ENCODE results near the gene CASZ1. TPM values are rescaled to one million over a fixed set of nuclear protein-coding genes. Genes with fewer than 3 reads are reported as not detected.

CASZ1 gene
- total RNA-seq, 2 experiments from 2014 or later, result 1.7 to 2.0 TPM

DNA sequence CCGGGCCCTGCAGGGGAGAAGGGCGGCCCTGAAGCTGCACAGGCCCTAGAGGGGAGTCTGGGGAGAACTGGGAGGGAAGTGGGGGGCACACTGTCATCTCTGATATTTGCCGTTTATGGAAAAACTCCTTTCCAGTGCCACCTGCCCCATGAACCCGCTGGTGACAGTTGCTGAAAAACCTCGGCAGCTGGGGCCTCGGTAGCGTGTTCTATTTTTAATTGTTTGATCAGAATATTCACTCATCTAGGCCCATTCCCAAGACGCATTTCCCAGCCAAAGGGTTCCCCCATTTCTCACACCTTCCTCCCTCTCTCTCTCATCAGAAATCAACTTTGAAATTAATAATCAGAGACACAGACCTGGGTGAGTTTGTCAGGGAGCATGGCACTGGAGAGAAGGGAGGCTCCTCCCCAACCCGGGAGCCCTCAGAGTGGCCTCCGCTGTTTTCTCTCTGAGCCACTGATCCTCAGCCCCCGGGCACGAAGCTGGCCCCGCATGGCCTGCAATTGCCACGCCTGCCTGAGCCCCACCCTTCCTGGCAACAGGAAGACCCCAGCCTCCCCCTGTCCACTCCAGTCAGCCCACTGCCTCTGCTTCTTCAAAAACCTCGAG is 111.1 kb downstream of the CASZ1 start:
- intact Hi-C loops (cut with micrococcal nuclease), result no loop called here
- Mint-ChIP-seq H3K27ac (no peak overlapping the region), H3K4me1 (ENCODE audit: low read depth) (no peaks in the 10 kb centered on the region), H3K9me3 (no peaks in the 10 kb centered on the region), H3K36me3 (ENCODE audit: low read depth) (no peaks in the 10 kb centered on the region), H3K4me3 (no peak overlapping the region), H3K27me3 (ENCODE audit: low read depth) (no peaks in the 10 kb centered on the region)
- DNase-seq, result no peak
- CTCF ChIA-PET, result no interaction called here

DNA sequence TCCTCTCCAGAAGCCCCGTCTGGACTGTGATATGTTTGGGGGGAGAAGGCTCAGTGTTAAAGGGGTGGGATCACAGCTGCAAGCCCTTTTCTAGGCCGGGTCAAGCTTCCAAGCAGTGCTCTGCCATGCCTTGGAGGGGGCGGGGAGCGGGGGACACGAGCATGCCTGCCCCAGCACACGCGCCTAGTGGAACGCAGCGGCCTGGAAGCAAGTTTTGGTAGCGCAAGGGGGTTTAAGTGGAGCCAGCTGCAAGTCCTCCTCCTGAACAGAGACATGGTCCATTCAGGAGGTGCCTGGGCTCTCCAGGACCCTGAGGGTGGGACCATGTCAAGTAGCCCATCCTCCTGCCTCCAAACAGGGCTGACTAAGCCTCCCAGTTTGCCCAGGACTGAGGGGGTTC is 112.2 kb downstream of the CASZ1 start:
- CTCF ChIA-PET, result no interaction called here
- Mint-ChIP-seq H3K9me3 (no peaks in the 10 kb centered on the region), H3K27me3 (ENCODE audit: low read depth) (no peaks in the 10 kb centered on the region)

DNA sequence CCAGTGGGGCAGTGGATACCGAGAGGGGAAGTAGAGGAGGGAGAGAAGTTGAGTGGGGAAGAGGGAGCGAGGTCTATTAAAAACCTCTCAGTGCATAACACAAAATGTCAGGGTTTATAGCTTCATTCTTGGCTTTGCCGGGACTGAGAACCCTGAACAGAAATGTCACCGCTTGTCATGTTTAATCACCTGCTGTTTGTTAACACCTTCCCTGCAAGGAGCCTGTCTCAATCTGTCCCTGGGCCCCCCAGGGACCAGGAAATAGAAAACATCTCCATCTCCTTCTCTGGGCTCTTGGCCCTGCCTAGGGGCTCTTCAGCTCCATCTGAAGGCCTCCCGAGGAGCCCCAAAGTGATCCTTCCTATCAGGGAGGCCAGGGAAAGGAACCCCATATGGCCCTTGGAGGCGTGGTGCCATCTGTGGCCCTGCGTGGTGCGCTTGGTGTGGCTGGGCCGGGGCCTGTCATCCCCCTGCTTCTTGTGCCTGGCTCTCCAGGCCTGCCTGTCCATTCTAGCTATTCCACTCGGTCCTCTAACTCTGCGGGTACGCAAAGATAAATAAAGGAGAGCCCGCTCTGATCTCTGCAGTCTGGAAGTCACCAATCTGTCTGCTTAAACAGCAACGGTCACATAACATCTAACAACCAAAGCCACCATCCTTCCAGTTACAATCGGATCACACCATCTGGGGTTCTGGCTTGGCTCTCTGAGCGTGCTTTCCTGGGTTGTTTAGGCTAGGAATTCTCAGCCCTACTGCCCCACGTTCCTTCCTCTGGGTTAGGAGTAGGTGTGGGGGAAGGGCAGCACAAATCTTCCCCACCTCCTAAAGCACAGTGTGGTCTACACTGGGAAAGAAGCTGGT is 113.8 kb downstream of the CASZ1 start:
- CTCF ChIA-PET, result interaction anchor here (0.6 kb wide), 1 partner anchor 387 kb away, joined by 3 read pairs; no protein-coding TSS in a partner anchor
- Mint-ChIP-seq H3K36me3 (ENCODE audit: low read depth) (no peaks in the 10 kb centered on the region), H3K9me3 (no peaks in the 10 kb centered on the region), H3K4me3 (no peak overlapping the region), H3K27me3 (ENCODE audit: low read depth) (no peaks in the 10 kb centered on the region), H3K27ac (no peak overlapping the region), H3K4me1 (ENCODE audit: low read depth) (no peaks in the 10 kb centered on the region)
- intact Hi-C loops (cut with micrococcal nuclease), result no loop called here
- DNase-seq, result no peak

More for the DNA sequence above, 112.2 kb downstream of the CASZ1 start:
- H3K4me1 Mint-ChIP-seq (ENCODE audit: low read depth), result no peaks in the 10 kb centered on the region
- intact Hi-C loops (cut with micrococcal nuclease), result no loop called here
- no peak for DNase-seq
- H3K27ac Mint-ChIP-seq, result no peak overlapping the region
- H3K36me3 Mint-ChIP-seq (ENCODE audit: low read depth), result no peaks in the 10 kb centered on the region
- H3K4me3 Mint-ChIP-seq, result no peak overlapping the region

DNA sequence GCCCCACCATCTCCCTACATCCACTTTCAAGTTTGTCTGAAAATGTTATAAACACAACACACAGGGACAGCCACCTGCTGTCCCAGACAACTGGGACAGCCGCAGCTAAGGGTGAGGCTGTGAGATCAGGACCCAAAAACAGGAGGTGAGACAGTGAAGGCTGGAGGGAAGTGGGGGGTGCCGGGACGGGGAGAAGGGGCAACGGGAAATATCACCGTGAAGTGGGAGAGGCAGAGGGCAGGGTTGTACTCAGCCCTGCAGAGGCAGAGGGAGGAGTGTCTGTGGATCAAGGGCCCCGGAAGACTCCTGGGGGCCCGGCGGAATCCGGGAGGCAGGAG is 114.4 kb downstream of the CASZ1 start:
- intact Hi-C loops (cut with micrococcal nuclease), result no loop called here
- CTCF ChIA-PET, result no interaction called here
- Mint-ChIP-seq H3K9me3 (no peaks in the 10 kb centered on the region), H3K36me3 (ENCODE audit: low read depth) (no peaks in the 10 kb centered on the region), H3K27me3 (ENCODE audit: low read depth) (no peaks in the 10 kb centered on the region), H3K4me1 (ENCODE audit: low read depth) (no peaks in the 10 kb centered on the region), H3K4me3 (no peak overlapping the region), H3K27ac (no peak overlapping the region)
- no peak for DNase-seq

DNA sequence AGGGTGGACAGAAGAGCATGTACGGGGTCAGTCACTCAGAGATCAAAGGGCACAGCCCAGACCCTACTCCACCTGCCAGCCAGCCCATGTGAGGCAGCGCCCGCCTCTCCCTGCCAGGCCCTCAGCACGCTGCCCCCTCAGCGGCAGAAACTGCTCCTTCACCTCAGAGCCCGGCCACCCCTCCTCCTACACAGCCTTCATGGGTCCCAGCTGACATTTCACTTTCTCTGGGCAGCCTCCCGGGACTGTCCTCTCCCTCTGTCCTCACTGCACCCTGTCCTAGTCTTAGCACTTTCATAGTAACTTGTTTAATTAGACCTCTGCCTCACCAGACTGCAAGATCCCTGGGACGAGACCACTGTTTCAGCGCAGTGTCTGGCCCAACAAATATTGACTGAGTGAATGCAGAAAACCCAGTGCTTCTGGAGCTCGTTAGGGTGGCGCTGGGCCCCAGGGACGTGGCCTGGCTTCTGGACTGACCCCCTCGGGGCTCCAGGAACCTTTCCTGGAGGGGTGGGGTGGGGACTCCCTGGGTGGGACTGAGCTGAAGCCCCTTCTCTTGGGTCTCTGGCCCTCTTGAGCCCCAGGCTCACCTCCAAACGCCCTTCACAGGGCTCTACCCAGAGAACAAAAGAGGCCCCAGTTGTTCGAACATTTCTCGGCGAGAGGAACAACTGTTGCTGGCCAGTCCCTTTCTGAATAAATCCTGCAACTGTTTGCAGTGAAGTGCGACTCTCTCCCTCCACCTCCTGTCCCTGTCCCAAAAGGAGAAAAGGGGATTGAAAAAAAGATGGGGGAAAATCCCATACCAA is 114.9 kb downstream of the CASZ1 start:
- intact Hi-C loops (cut with micrococcal nuclease), result no loop called here
- Mint-ChIP-seq H3K9me3 (no peaks in the 10 kb centered on the region), H3K27me3 (ENCODE audit: low read depth) (no peaks in the 10 kb centered on the region), H3K4me1 (ENCODE audit: low read depth) (no peaks in the 10 kb centered on the region), H3K36me3 (ENCODE audit: low read depth) (no peaks in the 10 kb centered on the region), H3K4me3 (no peak overlapping the region), H3K27ac (no peak overlapping the region)
- DNase-seq, result no peak
- CTCF ChIA-PET, result no interaction called here

DNA sequence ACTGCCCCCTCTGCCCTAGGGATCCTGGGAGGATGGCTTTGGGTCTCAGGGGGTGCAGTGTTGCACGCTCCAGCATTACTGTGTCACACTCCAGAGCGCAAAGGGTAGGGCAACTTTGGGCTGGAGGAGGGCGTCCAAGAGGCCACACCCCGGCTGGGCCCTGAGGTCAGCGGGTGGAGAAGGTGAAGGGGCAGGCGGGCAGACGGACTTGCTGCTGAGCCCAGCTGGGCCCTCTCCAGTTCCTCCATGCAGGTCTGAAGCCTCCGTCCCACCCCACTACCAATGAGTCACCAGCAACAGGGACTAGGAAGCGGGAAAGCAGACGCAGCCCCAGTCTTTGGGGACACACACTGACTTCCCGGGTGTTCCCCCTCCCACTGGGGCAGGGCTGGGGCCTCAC is 116.0 kb downstream of the CASZ1 start:
- no peak overlapping the region for H3K27ac Mint-ChIP-seq
- H3K4me3 Mint-ChIP-seq, result no peak overlapping the region
- no peaks in the 10 kb centered on the region for H3K4me1 Mint-ChIP-seq (ENCODE audit: low read depth)
- intact Hi-C loops (cut with micrococcal nuclease), result no loop called here
- CTCF ChIA-PET, result no interaction called here
- no peaks in the 10 kb centered on the region for H3K9me3 Mint-ChIP-seq
- no peak for DNase-seq
- no peaks in the 10 kb centered on the region for H3K36me3 Mint-ChIP-seq (ENCODE audit: low read depth)
- H3K27me3 Mint-ChIP-seq (ENCODE audit: low read depth), result no peaks in the 10 kb centered on the region

DNA sequence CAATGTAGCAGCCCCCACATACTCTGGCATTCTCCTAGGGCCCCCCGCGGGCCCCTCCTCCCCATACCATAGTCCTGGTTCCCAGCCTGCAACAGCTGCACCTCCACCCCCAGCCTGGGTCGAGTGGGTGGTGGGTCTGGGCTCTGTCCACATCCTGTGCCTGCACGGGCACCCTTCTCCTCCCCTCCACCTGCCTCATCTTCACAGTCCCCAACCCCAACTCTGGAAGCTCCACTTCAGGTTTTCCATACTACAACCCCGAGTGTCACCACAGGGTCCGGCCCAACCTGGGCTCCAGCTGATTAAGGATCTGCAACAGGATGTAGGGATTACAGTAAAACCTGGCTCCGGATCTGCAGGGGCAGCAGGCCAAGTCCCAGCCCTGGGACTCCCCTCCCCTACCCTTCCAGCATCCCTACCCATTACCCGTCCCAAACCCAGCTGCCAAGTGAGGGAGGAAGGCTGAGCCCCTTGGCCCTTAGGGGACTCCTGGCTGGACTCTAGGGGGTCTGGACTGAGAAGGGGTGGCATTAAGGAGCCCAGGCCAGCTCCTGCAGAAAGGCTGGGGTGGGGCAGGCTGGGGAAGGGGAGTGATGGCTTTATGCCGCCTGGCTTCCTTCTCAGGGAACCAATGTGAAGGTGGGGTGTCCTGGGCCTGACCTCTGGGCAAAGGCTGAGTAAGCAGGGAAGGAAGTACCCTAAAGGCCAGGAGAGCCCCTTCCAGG is 116.8 kb downstream of the CASZ1 start:
- no peaks in the 10 kb centered on the region for H3K36me3 Mint-ChIP-seq (ENCODE audit: low read depth)
- H3K9me3 Mint-ChIP-seq, result no peaks in the 10 kb centered on the region
- DNase-seq, result peak; percentile 14
- H3K27ac Mint-ChIP-seq, result peak overlapping the region; percentile 30
- H3K4me3 Mint-ChIP-seq, result no peak overlapping the region
- intact Hi-C loops (cut with micrococcal nuclease), result no loop called here
- no peaks in the 10 kb centered on the region for H3K4me1 Mint-ChIP-seq (ENCODE audit: low read depth)
- CTCF ChIA-PET, result interaction anchor here (1.5 kb wide), 1 partner anchor 10 kb away, joined by 4 read pairs; no protein-coding TSS in a partner anchor
- H3K27me3 Mint-ChIP-seq (ENCODE audit: low read depth), result no peaks in the 10 kb centered on the region

DNA sequence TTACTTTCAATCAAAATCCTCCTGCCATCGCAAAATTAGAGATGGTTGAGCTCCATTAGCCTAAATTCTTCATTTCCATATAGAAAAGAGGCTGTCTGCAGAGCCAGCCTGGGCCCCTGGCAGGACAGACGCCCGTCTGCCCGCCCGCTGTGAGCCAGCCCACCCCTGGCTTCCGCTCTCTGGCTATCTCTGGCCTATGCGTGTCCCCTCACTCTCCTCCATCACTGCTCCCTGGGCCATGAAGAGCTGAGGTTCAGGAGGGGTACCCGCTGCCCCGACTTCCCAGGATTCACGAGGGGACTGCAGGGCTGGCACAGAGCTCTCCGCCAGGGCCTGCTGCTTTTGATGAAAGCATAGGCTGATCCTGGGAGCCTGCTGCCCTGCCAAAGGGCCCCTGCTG is 117.6 kb downstream of the CASZ1 start:
- CTCF ChIA-PET, result interaction anchor here (1.5 kb wide), 1 partner anchor 11 kb away, joined by 4 read pairs; no protein-coding TSS in a partner anchor
- Mint-ChIP-seq H3K9me3 (no peaks in the 10 kb centered on the region), H3K36me3 (ENCODE audit: low read depth) (no peaks in the 10 kb centered on the region), H3K4me3 (no peak overlapping the region), H3K27me3 (ENCODE audit: low read depth) (no peaks in the 10 kb centered on the region), H3K4me1 (ENCODE audit: low read depth) (no peaks in the 10 kb centered on the region), H3K27ac (no peak overlapping the region)
- no peak for DNase-seq
- intact Hi-C loops (cut with micrococcal nuclease), result no loop called here

DNA sequence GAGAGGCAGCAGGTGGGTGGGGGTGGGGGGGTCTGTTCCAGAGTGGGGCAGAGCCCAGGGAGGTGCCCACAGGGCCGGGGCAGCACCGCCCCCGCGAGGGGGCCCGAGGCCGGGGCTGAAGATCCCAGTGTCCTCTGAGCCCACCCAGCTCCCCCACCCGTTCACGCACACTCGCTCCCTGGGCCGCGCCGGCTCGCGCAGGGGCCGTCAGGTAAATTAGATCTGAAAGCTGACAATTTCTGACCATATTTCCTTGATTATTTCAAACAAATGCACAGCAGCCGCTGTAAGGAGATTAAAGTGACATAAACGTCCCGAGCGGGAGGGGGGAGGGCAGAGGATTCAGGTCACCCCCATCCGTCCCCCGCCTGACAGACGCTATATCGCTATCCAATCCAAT is 118.0 kb downstream of the CASZ1 start:
- DNase-seq, result no peak
- Mint-ChIP-seq H3K4me3 (no peak overlapping the region), H3K27ac (no peak overlapping the region), H3K4me1 (ENCODE audit: low read depth) (no peaks in the 10 kb centered on the region), H3K9me3 (no peaks in the 10 kb centered on the region), H3K36me3 (ENCODE audit: low read depth) (no peaks in the 10 kb centered on the region), H3K27me3 (ENCODE audit: low read depth) (no peaks in the 10 kb centered on the region)
- intact Hi-C loops (cut with micrococcal nuclease), result no loop called here
- CTCF ChIA-PET, result interaction anchor here (1.5 kb wide), 1 partner anchor 12 kb away, joined by 4 read pairs; no protein-coding TSS in a partner anchor

DNA sequence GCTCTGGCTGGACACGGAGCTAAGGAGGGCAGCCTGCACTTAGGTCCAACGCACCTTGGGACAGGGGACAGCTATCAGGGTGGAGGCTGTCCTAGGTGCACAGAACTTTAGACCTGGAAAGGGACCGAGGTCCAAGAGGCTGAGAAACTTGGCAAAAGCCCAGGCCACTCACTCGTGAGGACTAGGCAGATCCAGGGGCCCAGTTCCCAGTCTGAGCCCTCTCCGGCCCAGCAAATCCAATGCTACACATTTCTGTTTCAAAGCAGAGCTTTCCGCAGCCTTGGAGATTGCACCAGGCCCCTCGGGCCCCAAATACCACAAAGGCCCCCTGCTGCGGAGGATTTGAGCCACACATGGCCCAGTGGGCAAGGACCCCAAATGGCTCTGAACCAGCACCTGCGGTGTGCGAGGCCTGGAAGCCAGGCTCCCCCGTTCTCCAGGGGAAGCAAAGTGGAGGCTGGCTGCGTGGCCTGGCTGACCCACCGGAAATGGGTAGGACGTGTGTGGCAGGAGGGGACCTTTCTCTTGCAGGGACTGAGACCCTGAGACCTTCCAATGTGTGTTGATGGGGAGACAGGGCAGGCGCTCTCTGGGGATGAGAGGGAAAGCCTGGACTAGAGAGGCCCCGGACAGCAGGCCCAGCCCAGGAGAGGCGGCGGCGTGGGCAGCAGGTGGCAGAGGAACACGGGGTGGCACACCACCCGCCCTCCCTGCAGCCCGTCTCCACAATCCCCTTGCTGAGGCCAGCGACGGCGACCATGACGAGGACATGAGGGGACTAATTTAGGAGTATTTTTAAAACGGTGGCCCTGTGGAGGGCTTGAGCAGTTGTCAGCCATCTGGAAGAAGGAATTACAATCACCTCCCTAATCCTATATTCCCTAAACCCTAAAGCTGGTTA is 118.7 kb downstream of the CASZ1 start:
- Mint-ChIP-seq H3K27ac (no peak overlapping the region), H3K4me1 (ENCODE audit: low read depth) (no peaks in the 10 kb centered on the region), H3K4me3 (no peak overlapping the region), H3K9me3 (no peaks in the 10 kb centered on the region), H3K27me3 (ENCODE audit: low read depth) (no peaks in the 10 kb centered on the region), H3K36me3 (ENCODE audit: low read depth) (no peaks in the 10 kb centered on the region)
- CTCF ChIA-PET, result no interaction called here
- intact Hi-C loops (cut with micrococcal nuclease), result no loop called here
- no peak for DNase-seq

DNA sequence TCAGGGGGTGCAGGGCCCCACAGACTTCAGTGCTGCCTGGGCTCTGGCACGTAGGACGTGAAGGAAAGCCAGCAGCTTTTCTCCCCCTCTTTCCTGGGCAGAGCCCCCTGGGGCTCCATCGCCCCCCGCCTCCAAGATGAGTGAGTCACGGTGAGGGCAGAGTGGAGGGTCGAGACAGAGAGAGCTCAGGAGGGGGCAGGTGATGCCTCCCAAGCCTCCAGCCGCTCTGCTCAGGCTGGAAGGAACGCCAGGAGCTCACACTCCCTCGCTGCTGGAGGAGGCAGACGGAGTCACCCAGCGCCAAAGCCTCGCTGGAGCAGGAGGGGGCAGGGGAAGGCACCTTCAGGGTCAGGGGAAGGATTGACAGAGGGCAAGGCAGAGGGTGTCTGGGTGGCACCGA is 119.5 kb downstream of the CASZ1 start:
- CTCF ChIA-PET, result no interaction called here
- Mint-ChIP-seq H3K27me3 (ENCODE audit: low read depth) (no peaks in the 10 kb centered on the region), H3K4me3 (no peak overlapping the region), H3K36me3 (ENCODE audit: low read depth) (no peaks in the 10 kb centered on the region), H3K9me3 (no peaks in the 10 kb centered on the region), H3K4me1 (ENCODE audit: low read depth) (no peaks in the 10 kb centered on the region), H3K27ac (no peak overlapping the region)
- intact Hi-C loops (cut with micrococcal nuclease), result no loop called here
- DNase-seq, result no peak
